GM21576 (cell line): ENCODE measurements around the gene ANKH.

Source experiments
- ATAC-seq: cut with Tn5 transposase; IDR thresholded peaks from one replicate; pipeline ENCODE4 v1.9.1; 2021; ENCODE audit warnings: mild to moderate bottlenecking, moderate library complexity; ENCODE audit not compliant: unreplicated experiment

ANKH gene

GRCh38 chr5:14669975-14670374 lies 201.6 kb downstream of the ANKH start:
- ATAC-seq: no peak

GRCh38 chr5:14669415-14669814 lies 202.2 kb downstream of the ANKH start:
- no peak for ATAC-seq

GRCh38 chr5:14668181-14668591 lies 203.4 kb downstream of the ANKH start:
- ATAC-seq: no peak

- no peak for ATAC-seq
Observed at GRCh38 chr5:14667770-14668169, 203.8 kb downstream of the ANKH start.

- no peak for ATAC-seq
Observed at GRCh38 chr5:14667290-14667689, 204.3 kb downstream of the ANKH start.

GRCh38 chr5:14666357-14666756 lies 205.2 kb downstream of the ANKH start:
- ATAC-seq: no peak

GRCh38 chr5:14665949-14666348 lies 205.6 kb downstream of the ANKH start:
- peak; percentile 37 for ATAC-seq

- ATAC-seq: no peak
Observed at GRCh38 chr5:14665101-14665822, 206.3 kb downstream of the ANKH start.

GRCh38 chr5:14664270-14665100 lies 207.1 kb downstream of the ANKH start, which contains the start of gene OTULIN:
OTULIN (plus strand) TSS chr5:14664718; CDS start chr5:14664826, 108 bp downstream.
- peak; percentile 52 for ATAC-seq

- ATAC-seq: peak; percentile 25
Observed at GRCh38 chr5:14663734-14664269, 207.8 kb downstream of the ANKH start.

- no peak for ATAC-seq
Observed at GRCh38 chr5:14662721-14663260, 208.8 kb downstream of the ANKH start.

GRCh38 chr5:14660833-14661232 lies 210.7 kb downstream of the ANKH start:
- ATAC-seq: no peak

GRCh38 chr5:14659821-14660607 lies 211.6 kb downstream of the ANKH start:
- no peak for ATAC-seq

- ATAC-seq: no peak
Observed at GRCh38 chr5:14656898-14657297, 214.7 kb downstream of the ANKH start.

- ATAC-seq: no peak
Observed at GRCh38 chr5:14655146-14655741, 216.3 kb downstream of the ANKH start.
